ENCODE data around the gene EFNA5.

- TF ChIP-seq POLR2AphosphoS5 (IDR thresholded peaks at IDR 0.05; ENCODE audit: borderline replicate concordance, low read depth, low read length), result no peak
- TF ChIP-seq EZH2 (IDR thresholded peaks at IDR 0.05), result no peak
Measured at GRCh38 chr5:107428303-107428813, 242.4 kb downstream of the EFNA5 start.

Measured in SK-N-MC (cell line).